CD8-positive, alpha-beta memory T cell (primary cell): ENCODE data around the gene FAM83E. TPM values are rescaled to one million over a fixed set of nuclear protein-coding genes. Genes with fewer than 3 reads are reported as not detected.

Experiments used
- CTCF ChIA-PET: fragments of 350-600 bp; sonication (Branson Sonifier 250); formaldehyde crosslinking; loops from one replicate; lab custom pipeline; 2021; ENCODE audit warnings: antibody characterized with exemption; lab: Charles Lee
- POLR2A ChIA-PET: fragments of 350-600 bp; sonication (Branson Sonifier 250); formaldehyde crosslinking; loops from one replicate; lab custom pipeline; 2021; ENCODE audit warnings: antibody characterized with exemption; lab: Charles Lee
- DNase-seq, 5 donors: peaks; one replicate each; pipeline versions ENCODE4 v3.0.0 to v3.0.0-alpha.2; 2020 to 2022; ENCODE audit warnings: mixed read lengths in 1 of 5
- H3K27ac ChIP-seq: one replicate; pipeline ENCODE4 v1.7.0; 2013; ENCODE audit warnings: low read depth, mild to moderate bottlenecking, low read length, moderate library complexity
- H3K27me3 ChIP-seq: 2 replicates; pipeline ENCODE4 v1.7.0; 2013; ENCODE audit warnings: low read length, mild to moderate bottlenecking; ENCODE audit not compliant: insufficient read depth, poor library complexity, severe bottlenecking
- H3K36me3 ChIP-seq: 2 replicates; pipeline ENCODE4 v1.7.0; 2013; ENCODE audit warnings: mild to moderate bottlenecking, low read length, moderate library complexity; ENCODE audit not compliant: insufficient read depth
- H3K4me1 ChIP-seq: 2 replicates; pipeline ENCODE4 v1.7.0; 2013; ENCODE audit warnings: mild to moderate bottlenecking, low read length, moderate library complexity; ENCODE audit not compliant: insufficient read depth
- H3K4me3 ChIP-seq: 2 replicates; pipeline ENCODE4 v1.7.0; 2013; ENCODE audit warnings: mild to moderate bottlenecking, low read length
- H3K9me3 ChIP-seq: 2 replicates; pipeline ENCODE4 v1.7.0; 2013; ENCODE audit warnings: mild to moderate bottlenecking, low read length
- H3K27ac Mint-ChIP-seq, 8 donors: one replicate each; pipeline ENCODE4 v1.8.0; 2020 to 2021; ENCODE audit warnings: mixed read lengths in 8 of 8, mild to moderate bottlenecking in 6 of 8, inconsistent platforms in 3 of 8, moderate library complexity in 3 of 8
- H3K27me3 Mint-ChIP-seq, 2 donors: one replicate each; pipeline ENCODE4 v1.8.0; 2020 to 2021; ENCODE audit warnings: mixed read lengths in 2 of 2, mild to moderate bottlenecking in 1 of 2, moderate library complexity in 1 of 2
- H3K36me3 Mint-ChIP-seq, 3 donors: one replicate each; pipeline ENCODE4 v1.8.0; 2020 to 2021; ENCODE audit warnings: mixed read lengths in 3 of 3, inconsistent platforms in 1 of 3, mild to moderate bottlenecking in 1 of 3
- H3K4me1 Mint-ChIP-seq, 3 donors: one replicate each; pipeline ENCODE4 v1.8.0; 2020 to 2021; ENCODE audit warnings: mixed read lengths in 3 of 3, inconsistent platforms in 1 of 3, mild to moderate bottlenecking in 1 of 3
- H3K4me3 Mint-ChIP-seq, 7 donors: one replicate each; pipeline ENCODE4 v1.8.0; 2020 to 2021; ENCODE audit warnings: mixed read lengths in 7 of 7, mild to moderate bottlenecking in 6 of 7, moderate library complexity in 4 of 7, inconsistent platforms in 2 of 7
- H3K9me3 Mint-ChIP-seq, 5 donors: one replicate each; pipeline ENCODE4 v1.8.0; 2020 to 2022; ENCODE audit warnings: mixed read lengths in 5 of 5, mild to moderate bottlenecking in 3 of 5, moderate library complexity in 2 of 5, inconsistent platforms in 1 of 5
- polyA plus RNA-seq: library from polyadenylated mRNA; unstranded; fragments of 300-500 nt; fragmentation: Illumina TruSeq; gene quantifications from one replicate; pipeline ENCODE4 v1.2.3, GENCODE V29; 2021
- total RNA-seq, 2 experiments: library from RNA; stranded (reverse); gene quantifications; one replicate each; pipeline ENCODE4 v1.2.3, GENCODE V29; 2021

FAM83E gene
- 1 to 10 TPM; 3.7 to 5.4 TPM for total RNA-seq
- not detected for polyA plus RNA-seq

- Mint-ChIP-seq H3K4me3 (peak within 1 kb of the TSS in 3 of 7 donors; percentile 26 to 94 (median 39)), H3K27ac (peak within 1 kb of the TSS in 5 of 8 donors; percentile 45 to 97 (median 63)), H3K27me3 (peaks cover 0 to 3% of the 10 kb centered on the region in 2 donors), H3K36me3 (peaks cover 0 to 51% (median 6%) of the 10 kb centered on the region in 3 donors), H3K9me3 (peaks cover 0 to 2% (median 0%) of the 10 kb centered on the region in 5 donors), H3K4me1 (peaks cover 29 to 44% (median 34%) of the 10 kb centered on the region in 3 donors)
- Histone ChIP-seq H3K27ac (no peak within 1 kb of the TSS), H3K4me3 (no peak within 1 kb of the TSS), H3K4me1 (peaks cover 26% of the 10 kb centered on the region), H3K36me3 (peaks cover 24% of the 10 kb centered on the region), H3K27me3 (no peaks in the 10 kb centered on the region), H3K9me3 (no peaks in the 10 kb centered on the region)
- no peak for DNase-seq
- CTCF ChIA-PET, result interaction anchor here (1.2 kb wide), 2 partner anchors 30 to 379 kb away, joined by 3 read pairs; partner anchors contain the start of genes GYS1 and RUVBL2
- POLR2A ChIA-PET, result interaction anchor here (1.0 kb wide), 1 partner anchor 10 kb away, joined by 4 read pairs; no protein-coding TSS in a partner anchor
Observed at GRCh38 chr19:48614436-48615230, at the start of gene FAM83E. Gene FAM83E, minus strand, starts transcription at chr19:48615076. Its CDS starts 1,704 bp downstream, at chr19:48613372.

GRCh38 chr19:48664476-48664875, 49.6 kb upstream of the FAM83E start:
- peaks cover 10% of the 10 kb centered on the region for H3K4me1 ChIP-seq
- no peak for DNase-seq
- Mint-ChIP-seq H3K9me3 (no peaks in the 10 kb centered on the region), H3K36me3 (no peaks in the 10 kb centered on the region), H3K27me3 (peaks cover 0 to 2% of the 10 kb centered on the region in 2 donors), H3K27ac (no peak overlapping the region), H3K4me1 (peaks cover 7 to 9% (median 9%) of the 10 kb centered on the region in 3 donors), H3K4me3 (no peak overlapping the region)
- no peaks in the 10 kb centered on the region for H3K36me3 ChIP-seq
- CTCF ChIA-PET, result no interaction called here
- H3K27me3 ChIP-seq, result no peaks in the 10 kb centered on the region
- H3K27ac ChIP-seq, result no peak overlapping the region
- POLR2A ChIA-PET, result no interaction called here
- no peak overlapping the region for H3K4me3 ChIP-seq
- no peaks in the 10 kb centered on the region for H3K9me3 ChIP-seq

DNA sequence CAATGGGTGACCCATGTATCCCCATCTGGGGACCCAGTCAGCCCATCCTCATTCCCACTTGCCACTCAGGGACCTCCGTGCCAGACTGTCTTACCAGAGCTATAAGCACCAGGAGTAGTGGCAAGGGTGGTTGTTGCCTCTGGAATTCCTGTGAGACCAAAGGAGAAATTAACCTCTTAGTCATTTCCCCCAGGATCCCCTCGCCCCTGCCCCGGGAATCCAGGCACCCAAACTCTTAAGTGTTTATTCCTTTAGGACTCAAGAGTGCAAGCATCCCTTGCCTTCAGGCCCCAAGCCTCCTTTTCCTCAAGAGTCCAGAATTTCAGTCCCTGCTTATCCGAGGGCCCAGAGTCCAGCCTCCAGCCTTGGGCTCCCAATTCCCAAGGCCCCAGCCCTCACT, 48.8 kb upstream of the FAM83E start:
- H3K9me3 ChIP-seq, result no peaks in the 10 kb centered on the region
- no peak for DNase-seq
- H3K9me3 Mint-ChIP-seq, result no peaks in the 10 kb centered on the region
- CTCF ChIA-PET, result no interaction called here
- no peak overlapping the region for H3K27ac ChIP-seq
- H3K4me1 ChIP-seq, result peaks cover 10% of the 10 kb centered on the region
- peaks cover 4% of the 10 kb centered on the region in 2 donors for H3K27me3 Mint-ChIP-seq
- no peaks in the 10 kb centered on the region for H3K36me3 Mint-ChIP-seq
- no peak overlapping the region for H3K4me3 Mint-ChIP-seq
- peaks cover 7 to 9% (median 9%) of the 10 kb centered on the region in 3 donors for H3K4me1 Mint-ChIP-seq
- no peak overlapping the region for H3K27ac Mint-ChIP-seq
- H3K27me3 ChIP-seq, result no peaks in the 10 kb centered on the region
- no peaks in the 10 kb centered on the region for H3K36me3 ChIP-seq
- no peak overlapping the region for H3K4me3 ChIP-seq
- POLR2A ChIA-PET, result no interaction called here

- no peaks in the 10 kb centered on the region for H3K36me3 Mint-ChIP-seq
- Histone ChIP-seq H3K4me1 (peaks cover 10% of the 10 kb centered on the region), H3K27ac (no peak overlapping the region), H3K27me3 (no peaks in the 10 kb centered on the region), H3K9me3 (no peaks in the 10 kb centered on the region), H3K36me3 (no peaks in the 10 kb centered on the region), H3K4me3 (no peak overlapping the region)
- CTCF ChIA-PET, result interaction anchor here (1.2 to 1.4 kb wide), 2 partner anchors 13 to 181 kb away, joined by 3 read pairs; no protein-coding TSS in a partner anchor
- POLR2A ChIA-PET, result interaction anchor here (0.5 kb wide), 1 partner anchor 8 kb away, joined by 3 read pairs; no protein-coding TSS in a partner anchor
- no peaks in the 10 kb centered on the region for H3K9me3 Mint-ChIP-seq
- H3K4me3 Mint-ChIP-seq, result no peak overlapping the region
- no peak overlapping the region for H3K27ac Mint-ChIP-seq
- no peak for DNase-seq
- peaks cover 4 to 8% of the 10 kb centered on the region in 2 donors for H3K27me3 Mint-ChIP-seq
- peaks cover 7 to 9% (median 9%) of the 10 kb centered on the region in 3 donors for H3K4me1 Mint-ChIP-seq
Observed at GRCh38 chr19:48661711-48662090, 46.8 kb upstream of the FAM83E start.

DNA sequence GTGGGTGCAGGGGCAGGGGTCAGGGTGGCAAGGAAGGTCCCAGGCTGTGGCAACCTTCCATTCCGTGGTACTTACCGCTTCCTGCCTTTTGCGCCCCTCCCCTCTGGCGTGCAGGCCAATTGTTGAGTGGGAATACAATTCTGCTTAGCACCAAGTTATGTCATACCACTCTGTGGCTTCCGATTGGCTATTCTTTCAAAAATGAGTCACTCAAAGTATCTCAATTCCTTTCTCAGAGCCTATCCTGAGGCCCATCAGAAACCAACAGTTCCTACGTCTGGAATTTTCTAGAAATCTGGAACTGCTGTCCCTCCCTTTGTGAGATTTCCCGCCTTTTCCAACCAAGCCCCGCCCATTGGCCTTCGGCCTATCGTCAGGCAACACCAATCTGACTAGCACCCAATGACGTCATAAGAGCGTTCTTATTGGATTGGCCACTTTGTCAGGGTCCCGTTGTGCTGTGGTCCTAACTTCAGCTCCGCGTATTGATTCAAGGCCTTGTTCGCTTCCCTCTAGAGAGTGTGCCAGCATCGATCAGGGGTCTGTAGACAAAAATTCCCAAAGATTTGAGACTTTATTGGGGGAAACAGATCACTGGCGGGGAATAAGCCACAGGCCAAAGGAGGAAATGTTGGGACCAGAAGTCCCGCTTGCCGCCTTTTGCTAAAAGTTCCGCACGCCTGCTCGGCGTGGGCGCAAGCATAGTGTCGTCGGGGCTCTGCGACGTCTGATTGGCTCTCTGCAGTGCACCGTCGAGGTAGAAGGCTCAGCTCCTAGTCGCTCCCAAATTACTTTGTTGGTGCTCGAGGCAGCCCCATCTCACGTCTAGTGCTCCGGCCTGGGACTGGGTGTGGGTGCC, 46.2 kb upstream of the FAM83E start:
- DNase-seq, result peak; percentile 64 to 87 (median 82)
- Histone ChIP-seq H3K4me3 (peak overlapping the region; percentile 49), H3K9me3 (no peaks in the 10 kb centered on the region), H3K27me3 (no peaks in the 10 kb centered on the region), H3K36me3 (no peaks in the 10 kb centered on the region), H3K27ac (peak overlapping the region; percentile 49), H3K4me1 (peaks cover 10% of the 10 kb centered on the region)
- Mint-ChIP-seq H3K27ac (peak overlapping the region; percentile 68 to 99 (median 95)), H3K36me3 (no peaks in the 10 kb centered on the region), H3K4me1 (peaks cover 7 to 9% (median 9%) of the 10 kb centered on the region in 3 donors), H3K9me3 (no peaks in the 10 kb centered on the region), H3K4me3 (peak overlapping the region; percentile 42 to 86 (median 79)), H3K27me3 (peaks cover 4 to 8% of the 10 kb centered on the region in 2 donors)
- CTCF ChIA-PET, result interaction anchor here (1.2 kb wide), 1 partner anchor 181 kb away, joined by 3 read pairs; no protein-coding TSS in a partner anchor
- POLR2A ChIA-PET, result interaction anchor here (0.5 to 0.8 kb wide), 2 partner anchors 17 to 42 kb away, joined by 3 read pairs; partner anchors contain the start of genes RPL18 and SPHK2

DNA sequence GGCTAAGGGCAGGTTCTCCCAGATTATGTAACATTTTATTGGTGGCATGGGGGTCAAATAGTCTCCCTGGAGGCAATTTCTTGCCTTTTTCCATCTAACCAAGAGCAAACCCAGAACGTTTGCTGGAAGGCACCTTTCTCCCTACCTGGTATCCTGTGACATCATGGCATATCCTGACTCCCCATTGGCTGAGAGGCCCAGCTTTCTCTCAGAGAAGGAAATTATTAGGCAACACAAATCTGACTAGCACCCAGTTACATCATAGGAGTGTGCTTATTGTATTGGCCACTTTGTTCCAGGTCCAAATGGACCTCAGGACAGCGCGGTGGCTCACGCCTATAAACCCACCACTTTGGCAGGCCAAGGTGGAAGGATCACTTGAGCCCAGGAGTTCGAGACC, 44.9 kb upstream of the FAM83E start:
- H3K27ac Mint-ChIP-seq, result peak overlapping the region in 1 of 8 donors; percentile 32
- H3K9me3 Mint-ChIP-seq, result no peaks in the 10 kb centered on the region
- H3K27ac ChIP-seq, result no peak overlapping the region
- H3K9me3 ChIP-seq, result no peaks in the 10 kb centered on the region
- no peak overlapping the region for H3K4me3 Mint-ChIP-seq
- peaks cover 10% of the 10 kb centered on the region for H3K4me1 ChIP-seq
- ChIA-PET POLR2A (no interaction called here), CTCF (interaction anchor here (1.8 kb wide), 1 partner anchor 19 kb away, joined by 3 read pairs; no protein-coding TSS in a partner anchor)
- DNase-seq, result no peak
- H3K4me3 ChIP-seq, result no peak overlapping the region
- H3K27me3 Mint-ChIP-seq, result peaks cover 4 to 8% of the 10 kb centered on the region in 2 donors
- no peaks in the 10 kb centered on the region for H3K36me3 ChIP-seq
- no peaks in the 10 kb centered on the region for H3K27me3 ChIP-seq
- H3K4me1 Mint-ChIP-seq, result peaks cover 7 to 9% (median 9%) of the 10 kb centered on the region in 3 donors
- H3K36me3 Mint-ChIP-seq, result no peaks in the 10 kb centered on the region

- H3K27me3 Mint-ChIP-seq, result peaks cover 4 to 8% of the 10 kb centered on the region in 2 donors
Observed at GRCh38 chr19:48658483-48658882, 43.6 kb upstream of the FAM83E start.

More at GRCh38 chr19:48658483-48658882, 43.6 kb upstream of the FAM83E start:
- no peak overlapping the region for H3K27ac ChIP-seq
- Mint-ChIP-seq H3K4me3 (peak overlapping the region in 1 of 7 donors; percentile 64), H3K36me3 (no peaks in the 10 kb centered on the region), H3K9me3 (no peaks in the 10 kb centered on the region), H3K27ac (no peak overlapping the region), H3K4me1 (peaks cover 7 to 9% (median 9%) of the 10 kb centered on the region in 3 donors)
- no peaks in the 10 kb centered on the region for H3K9me3 ChIP-seq
- no peak for DNase-seq
- CTCF ChIA-PET, result interaction anchor here (4.7 kb wide), 1 partner anchor 13 kb away, joined by 13 read pairs; the partner anchor contains the start of gene CA11
- H3K27me3 ChIP-seq, result no peaks in the 10 kb centered on the region
- no peaks in the 10 kb centered on the region for H3K36me3 ChIP-seq
- H3K4me3 ChIP-seq, result no peak overlapping the region
- peaks cover 10% of the 10 kb centered on the region for H3K4me1 ChIP-seq
- POLR2A ChIA-PET, result no interaction called here
